Measurements from ENCODE around the gene STXBP6. TPM values are rescaled to one million over a fixed set of nuclear protein-coding genes. Genes with fewer than 3 reads are reported as not detected.
A peak's percentile ranks its signal among the peaks of the same experiment; 100 is the strongest.

Gene STXBP6
- total RNA-seq, 1 donor from 2014 or later: 11.0 TPM

DNA sequence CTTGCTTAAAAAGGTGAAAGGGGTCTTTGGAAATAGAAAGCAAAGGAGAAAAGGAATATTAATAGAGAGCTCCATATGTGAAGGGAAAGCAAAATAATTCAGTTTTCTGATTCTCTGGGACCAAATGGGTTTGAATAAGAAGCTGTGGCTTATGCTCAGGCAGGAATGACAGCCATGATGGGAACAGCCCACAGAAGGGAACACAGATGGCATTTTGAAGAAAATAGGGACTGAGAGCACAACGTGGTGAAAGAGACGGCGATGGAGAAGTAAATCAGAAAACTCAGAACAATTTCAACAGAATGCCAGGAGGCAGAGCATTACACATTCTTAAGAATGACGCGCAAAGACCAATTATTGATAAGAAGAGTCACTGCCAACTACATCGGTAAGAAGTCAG, 102.8 kb downstream of the STXBP6 start:
- Histone ChIP-seq H3K4me1 (peaks cover 14% of the 10 kb centered on the region), H3K9ac (no peak overlapping the region), H3K27ac (no peak overlapping the region), H4K20me1 (ENCODE audit: low read depth) (no peaks in the 10 kb centered on the region), H3K36me3 (no peaks in the 10 kb centered on the region), H3K4me2 (no peak overlapping the region), H3F3A (ENCODE audit: low read depth) (no peaks in the 10 kb centered on the region), H3K9me3 (ENCODE audit: low read depth) (no peaks in the 10 kb centered on the region), H2AFZ (replicated peaks) (no peak overlapping the region), H3K79me2 (ENCODE audit: low read depth) (no peaks in the 10 kb centered on the region), H3K27me3 (no peaks in the 10 kb centered on the region), H3K4me3 (no peak overlapping the region)
- DNase-seq (ENCODE audit: low spot score): no peak
- TF ChIP-seq EZH2 (IDR thresholded peaks at IDR 0.05) (no peak), EZH2phosphoT487 (IDR thresholded peaks at IDR 0.05) (no peak)
- TF ChIP-seq, protein P1, sequence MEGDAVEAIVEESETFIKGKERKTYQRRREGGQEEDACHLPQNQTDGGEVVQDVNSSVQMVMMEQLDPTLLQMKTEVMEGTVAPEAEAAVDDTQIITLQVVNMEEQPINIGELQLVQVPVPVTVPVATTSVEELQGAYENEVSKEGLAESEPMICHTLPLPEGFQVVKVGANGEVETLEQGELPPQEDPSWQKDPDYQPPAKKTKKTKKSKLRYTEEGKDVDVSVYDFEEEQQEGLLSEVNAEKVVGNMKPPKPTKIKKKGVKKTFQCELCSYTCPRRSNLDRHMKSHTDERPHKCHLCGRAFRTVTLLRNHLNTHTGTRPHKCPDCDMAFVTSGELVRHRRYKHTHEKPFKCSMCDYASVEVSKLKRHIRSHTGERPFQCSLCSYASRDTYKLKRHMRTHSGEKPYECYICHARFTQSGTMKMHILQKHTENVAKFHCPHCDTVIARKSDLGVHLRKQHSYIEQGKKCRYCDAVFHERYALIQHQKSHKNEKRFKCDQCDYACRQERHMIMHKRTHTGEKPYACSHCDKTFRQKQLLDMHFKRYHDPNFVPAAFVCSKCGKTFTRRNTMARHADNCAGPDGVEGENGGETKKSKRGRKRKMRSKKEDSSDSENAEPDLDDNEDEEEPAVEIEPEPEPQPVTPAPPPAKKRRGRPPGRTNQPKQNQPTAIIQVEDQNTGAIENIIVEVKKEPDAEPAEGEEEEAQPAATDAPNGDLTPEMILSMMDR (IDR thresholded peaks at IDR 0.05): no peak
- Mint-ChIP-seq H3K36me3 (no peaks in the 10 kb centered on the region), H3K4me3 (no peak overlapping the region), H3K27me3 (ENCODE audit: insufficient read depth, low read depth) (peaks cover 2% of the 10 kb centered on the region), H3K9me3 (no peaks in the 10 kb centered on the region), H3K27ac (no peak overlapping the region), H3K4me1 (peaks cover 15% of the 10 kb centered on the region)

DNA sequence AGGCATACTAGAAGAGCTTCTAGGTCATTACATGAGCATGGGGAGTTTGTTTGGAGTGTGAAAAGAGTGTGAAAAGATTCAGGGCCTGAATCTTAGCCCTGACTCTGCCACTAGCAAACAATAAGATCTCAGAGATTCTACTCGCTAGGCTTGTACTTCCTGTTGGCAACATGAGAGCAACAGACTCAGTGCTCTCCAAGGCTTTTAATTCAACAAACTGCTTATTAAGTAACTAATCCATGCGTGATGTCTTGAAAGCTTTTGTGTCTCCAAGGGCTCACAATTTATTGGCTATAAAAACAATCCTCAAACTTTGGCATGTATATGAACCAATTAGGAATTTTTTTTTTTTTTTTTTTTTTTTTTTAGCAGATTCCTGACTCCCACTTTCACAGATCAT, 105.1 kb downstream of the STXBP6 start:
- Histone ChIP-seq H3K4me2 (no peak overlapping the region), H3K4me1 (peaks cover 14% of the 10 kb centered on the region), H3K36me3 (no peaks in the 10 kb centered on the region), H3K27ac (no peak overlapping the region), H3K9me3 (ENCODE audit: low read depth) (no peaks in the 10 kb centered on the region), H3K27me3 (no peaks in the 10 kb centered on the region), H3K79me2 (ENCODE audit: low read depth) (no peaks in the 10 kb centered on the region), H4K20me1 (ENCODE audit: low read depth) (no peaks in the 10 kb centered on the region), H2AFZ (replicated peaks) (no peak overlapping the region), H3F3A (ENCODE audit: low read depth) (no peaks in the 10 kb centered on the region), H3K4me3 (no peak overlapping the region), H3K9ac (no peak overlapping the region)
- H3K4me1 Mint-ChIP-seq: peaks cover 25% of the 10 kb centered on the region
- no peak for DNase-seq (ENCODE audit: low spot score)
- peaks cover 2% of the 10 kb centered on the region for H3K27me3 Mint-ChIP-seq (ENCODE audit: insufficient read depth, low read depth)
- no peaks in the 10 kb centered on the region for H3K9me3 Mint-ChIP-seq
- H3K4me3 Mint-ChIP-seq: no peak overlapping the region
- H3K36me3 Mint-ChIP-seq: no peaks in the 10 kb centered on the region
- H3K27ac Mint-ChIP-seq: no peak overlapping the region
- TF ChIP-seq, protein P1 (IDR thresholded peaks at IDR 0.05): no peak
- TF ChIP-seq EZH2 (IDR thresholded peaks at IDR 0.05): no peak
- no peak for TF ChIP-seq EZH2phosphoT487 (IDR thresholded peaks at IDR 0.05)

DNA sequence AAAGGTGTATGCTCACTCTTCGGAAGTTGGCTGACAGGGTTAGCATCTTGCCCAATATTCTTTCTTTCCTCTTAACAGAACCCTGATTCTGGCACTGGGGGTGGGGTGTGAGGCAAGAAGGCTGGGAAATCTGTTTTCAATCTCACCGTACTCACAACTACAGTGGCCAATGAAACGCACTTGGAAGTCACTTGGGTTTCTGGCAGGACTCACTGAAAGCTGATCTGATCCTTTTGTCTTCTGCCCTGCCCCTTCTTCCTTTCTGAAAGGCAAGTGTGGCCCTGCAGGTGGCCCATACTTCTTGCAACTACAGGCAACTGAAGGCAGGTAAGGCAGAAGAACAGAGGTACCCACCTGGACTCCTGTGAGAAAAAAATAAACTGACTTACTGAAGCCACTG, 106.9 kb downstream of the STXBP6 start:
- Histone ChIP-seq H2AFZ (replicated peaks) (no peak overlapping the region), H3K27me3 (no peaks in the 10 kb centered on the region), H4K20me1 (ENCODE audit: low read depth) (no peaks in the 10 kb centered on the region), H3K27ac (no peak overlapping the region), H3K4me1 (peaks cover 12% of the 10 kb centered on the region), H3K9me3 (ENCODE audit: low read depth) (no peaks in the 10 kb centered on the region), H3K79me2 (ENCODE audit: low read depth) (no peaks in the 10 kb centered on the region), H3K36me3 (no peaks in the 10 kb centered on the region), H3K4me2 (peak overlapping the region; percentile 11), H3F3A (ENCODE audit: low read depth) (no peaks in the 10 kb centered on the region), H3K9ac (no peak overlapping the region), H3K4me3 (no peak overlapping the region)
- peak; percentile 49 for DNase-seq (ENCODE audit: low spot score)
- no peaks in the 10 kb centered on the region for H3K9me3 Mint-ChIP-seq
- H3K27ac Mint-ChIP-seq: no peak overlapping the region
- no peak overlapping the region for H3K4me3 Mint-ChIP-seq
- TF ChIP-seq, protein P1 (IDR thresholded peaks at IDR 0.05): no peak
- H3K27me3 Mint-ChIP-seq (ENCODE audit: insufficient read depth, low read depth): peaks cover 2% of the 10 kb centered on the region
- peaks cover 25% of the 10 kb centered on the region for H3K4me1 Mint-ChIP-seq
- H3K36me3 Mint-ChIP-seq: no peaks in the 10 kb centered on the region

Measured in neural progenitor cell (in vitro differentiated cells).